ENCODE data around the gene ZNF831. TPM values are rescaled to one million over a fixed set of nuclear protein-coding genes. Genes with fewer than 3 reads are reported as not detected.
A peak's percentile ranks its signal among the peaks of the same experiment; 100 is the strongest.

Gene ZNF831
- total RNA-seq, 1 experiment from 2014 or later: not detected

DNA sequence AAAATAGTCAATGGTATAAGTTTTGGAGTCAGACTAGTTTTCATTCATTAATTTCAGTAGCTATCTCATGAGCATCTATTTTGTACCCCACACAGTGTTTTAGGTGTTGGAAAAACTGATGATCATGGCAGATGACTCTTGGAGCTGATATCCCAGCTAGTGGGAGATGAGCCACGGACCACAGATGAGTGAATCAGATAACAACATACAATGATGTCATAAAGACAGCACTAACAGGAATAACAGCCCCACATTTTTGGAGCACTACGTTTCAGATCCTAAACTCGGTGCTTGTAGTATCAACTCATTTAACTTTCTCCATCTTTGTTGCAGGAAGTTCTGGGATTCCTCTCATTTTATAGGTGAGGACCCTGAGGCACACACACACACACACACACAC lies 69.0 kb downstream of the ZNF831 start:
- Mint-ChIP-seq H3K27me3 (ENCODE audit: insufficient read depth, unreplicated experiment) (peaks cover 5% of the 10 kb centered on the region), H3K27ac (ENCODE audit: unreplicated experiment) (no peak overlapping the region), H3K4me1 (ENCODE audit: low read depth, unreplicated experiment) (peaks cover 6% of the 10 kb centered on the region), H3K4me3 (ENCODE audit: unreplicated experiment) (no peak overlapping the region), H3K36me3 (ENCODE audit: insufficient read depth, unreplicated experiment) (no peaks in the 10 kb centered on the region), H3K9me3 (ENCODE audit: unreplicated experiment) (peaks cover 13% of the 10 kb centered on the region)
- no peak for DNase-seq
- no peaks in the 10 kb centered on the region for H3K36me3 ChIP-seq (ENCODE audit: control insufficient read depth, insufficient read depth, low read length)
- intact Hi-C loops (cut with micrococcal nuclease; ENCODE audit: unreplicated experiment): no loop called here
- POLR2A ChIA-PET: no interaction called here
- no peaks in the 10 kb centered on the region for H3K27me3 ChIP-seq (replicated peaks; ENCODE audit: control insufficient read depth, insufficient read depth, low read length)
- CTCF ChIA-PET: no interaction called here
- no TSS peak for BruUV-seq (replicated peaks)
- TF ChIP-seq, protein P1, sequence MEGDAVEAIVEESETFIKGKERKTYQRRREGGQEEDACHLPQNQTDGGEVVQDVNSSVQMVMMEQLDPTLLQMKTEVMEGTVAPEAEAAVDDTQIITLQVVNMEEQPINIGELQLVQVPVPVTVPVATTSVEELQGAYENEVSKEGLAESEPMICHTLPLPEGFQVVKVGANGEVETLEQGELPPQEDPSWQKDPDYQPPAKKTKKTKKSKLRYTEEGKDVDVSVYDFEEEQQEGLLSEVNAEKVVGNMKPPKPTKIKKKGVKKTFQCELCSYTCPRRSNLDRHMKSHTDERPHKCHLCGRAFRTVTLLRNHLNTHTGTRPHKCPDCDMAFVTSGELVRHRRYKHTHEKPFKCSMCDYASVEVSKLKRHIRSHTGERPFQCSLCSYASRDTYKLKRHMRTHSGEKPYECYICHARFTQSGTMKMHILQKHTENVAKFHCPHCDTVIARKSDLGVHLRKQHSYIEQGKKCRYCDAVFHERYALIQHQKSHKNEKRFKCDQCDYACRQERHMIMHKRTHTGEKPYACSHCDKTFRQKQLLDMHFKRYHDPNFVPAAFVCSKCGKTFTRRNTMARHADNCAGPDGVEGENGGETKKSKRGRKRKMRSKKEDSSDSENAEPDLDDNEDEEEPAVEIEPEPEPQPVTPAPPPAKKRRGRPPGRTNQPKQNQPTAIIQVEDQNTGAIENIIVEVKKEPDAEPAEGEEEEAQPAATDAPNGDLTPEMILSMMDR (IDR thresholded peaks at IDR 0.05; ENCODE audit: insufficient read depth in 1 of 2, low read depth in 1 of 2, low read length in 1 of 2, severe bottlenecking in 1 of 2, unreplicated experiment in 1 of 2): no peak
- H3K4me1 ChIP-seq: no peaks in the 10 kb centered on the region; the same call in 1 of the 2 replicates
- H3K4me3 ChIP-seq (ENCODE audit: low read depth, low read length): no peak overlapping the region
- H3K9me3 ChIP-seq: no peaks in the 10 kb centered on the region

DNA sequence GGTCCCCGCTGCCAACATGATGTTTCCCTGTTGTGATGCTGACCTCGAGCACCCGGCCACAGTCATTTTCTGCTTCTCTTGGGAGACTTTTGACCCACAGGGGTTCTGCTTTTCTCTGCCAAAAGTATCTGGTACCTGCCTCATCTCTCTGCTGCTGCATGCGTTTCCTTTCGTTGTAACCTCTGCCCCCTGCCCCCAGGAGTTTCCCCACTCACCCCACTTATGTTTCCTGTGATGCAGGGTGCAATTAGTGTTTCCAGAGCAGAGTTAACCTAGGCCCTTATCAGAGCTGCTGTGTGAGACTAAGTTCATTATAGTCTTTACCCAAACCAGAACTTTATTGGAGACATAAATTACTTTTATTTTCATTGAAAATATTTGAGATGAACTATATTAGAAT lies 71.6 kb downstream of the ZNF831 start:
- Histone ChIP-seq H3K4me3 (ENCODE audit: low read depth, low read length) (no peak overlapping the region), H3K9me3 (no peaks in the 10 kb centered on the region), H3K4me1 (peaks cover 6% of the 10 kb centered on the region), H3K27me3 (replicated peaks; ENCODE audit: control insufficient read depth, insufficient read depth, low read length) (no peaks in the 10 kb centered on the region), H3K36me3 (ENCODE audit: control insufficient read depth, insufficient read depth, low read length) (no peaks in the 10 kb centered on the region)
- POLR2A ChIA-PET: no interaction called here
- Mint-ChIP-seq H3K36me3 (ENCODE audit: insufficient read depth, unreplicated experiment) (no peaks in the 10 kb centered on the region), H3K27me3 (ENCODE audit: insufficient read depth, unreplicated experiment) (peaks cover 5% of the 10 kb centered on the region), H3K9me3 (ENCODE audit: unreplicated experiment) (no peaks in the 10 kb centered on the region), H3K4me3 (ENCODE audit: unreplicated experiment) (no peak overlapping the region), H3K4me1 (ENCODE audit: low read depth, unreplicated experiment) (peaks cover 12% of the 10 kb centered on the region), H3K27ac (ENCODE audit: unreplicated experiment) (no peak overlapping the region)
- intact Hi-C loops (cut with micrococcal nuclease; ENCODE audit: unreplicated experiment): no loop called here
- CTCF ChIA-PET: no interaction called here
- no peak for DNase-seq
- TF ChIP-seq, protein P1 (IDR thresholded peaks at IDR 0.05; ENCODE audit: insufficient read depth in 1 of 2, low read depth in 1 of 2, low read length in 1 of 2, severe bottlenecking in 1 of 2, unreplicated experiment in 1 of 2): no peak
- BruUV-seq (replicated peaks): no TSS peak

DNA sequence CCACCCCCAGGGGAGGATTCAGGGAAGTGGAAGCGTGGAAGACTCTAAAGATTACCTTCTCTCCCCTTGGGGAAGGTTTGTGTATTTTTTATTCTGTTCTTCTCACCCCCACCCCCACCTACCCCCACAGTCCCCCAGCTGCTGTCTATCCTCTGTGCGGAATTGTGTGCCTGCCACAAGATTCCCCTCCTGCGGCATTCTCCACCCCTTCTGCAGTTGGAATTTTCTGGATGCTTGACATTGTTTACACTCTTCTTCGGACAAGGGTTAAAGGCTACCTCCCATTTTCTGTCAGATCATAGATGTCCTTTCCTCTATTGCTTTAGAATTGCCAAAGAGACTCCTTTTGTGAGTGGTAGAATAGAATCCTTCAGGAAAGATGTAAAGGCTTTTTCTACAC lies 76.4 kb downstream of the ZNF831 start:
- H3K4me3 Mint-ChIP-seq (ENCODE audit: unreplicated experiment): peak overlapping the region; percentile 39
- H3K4me1 ChIP-seq: peaks cover 39% of the 10 kb centered on the region
- H3K9me3 Mint-ChIP-seq (ENCODE audit: unreplicated experiment): no peaks in the 10 kb centered on the region
- H3K36me3 ChIP-seq (ENCODE audit: control insufficient read depth, insufficient read depth, low read length): no peaks in the 10 kb centered on the region
- no peak overlapping the region for H3K4me3 ChIP-seq (ENCODE audit: low read depth, low read length)
- peaks cover 2% of the 10 kb centered on the region for H3K27me3 Mint-ChIP-seq (ENCODE audit: insufficient read depth, unreplicated experiment)
- peak; percentile 65 to 74 for DNase-seq
- BruUV-seq (replicated peaks): no TSS peak
- CTCF ChIA-PET: no interaction called here
- H3K4me1 Mint-ChIP-seq (ENCODE audit: low read depth, unreplicated experiment): peaks cover 39% of the 10 kb centered on the region
- H3K36me3 Mint-ChIP-seq (ENCODE audit: insufficient read depth, unreplicated experiment): peaks cover 11% of the 10 kb centered on the region
- POLR2A ChIA-PET: no interaction called here
- 0 out of 2 replicates have a peak, but pooled peaks cover 2% of the 10 kb centered on the region for H3K9me3 ChIP-seq
- TF ChIP-seq, protein P1 (IDR thresholded peaks at IDR 0.05; ENCODE audit: insufficient read depth in 1 of 2, low read depth in 1 of 2, low read length in 1 of 2, severe bottlenecking in 1 of 2, unreplicated experiment in 1 of 2): no peak
- no peaks in the 10 kb centered on the region for H3K27me3 ChIP-seq (replicated peaks; ENCODE audit: control insufficient read depth, insufficient read depth, low read length)
- intact Hi-C loops (cut with micrococcal nuclease; ENCODE audit: unreplicated experiment): no loop called here
- H3K27ac Mint-ChIP-seq (ENCODE audit: unreplicated experiment): peak overlapping the region; percentile 28

All from Caco-2 (cell line).